ENCODE data around the gene UTP11. TPM values are rescaled to one million over a fixed set of nuclear protein-coding genes. Genes with fewer than 3 reads are reported as not detected.

Gene UTP11
- total RNA-seq, 2 experiments from 2014 or later: 40.1 to 43.8 TPM

GRCh38 chr1:38021969-38022368 lies 9.4 kb downstream of the UTP11 start:
- CTCF ChIA-PET (ENCODE audit: unreplicated experiment): no interaction called here
- no peaks in the 10 kb centered on the region; the same call in 1 of the 2 replicates for H3K79me2 ChIP-seq (ENCODE audit: insufficient read depth, low read depth, low read length)
- H3K9me2 ChIP-seq (ENCODE audit: insufficient read depth, low read length): no peaks in the 10 kb centered on the region
- H3K27ac ChIP-seq (ENCODE audit: low read depth, low read length, poor library complexity, severe bottlenecking): no peak overlapping the region
- no peaks in the 10 kb centered on the region for H3K9me3 ChIP-seq (ENCODE audit: low read length)
- intact Hi-C loops (cut with micrococcal nuclease; ENCODE audit: unreplicated experiment): no loop called here
- H3K4me3 ChIP-seq (ENCODE audit: low read depth, low read length, poor library complexity, severe bottlenecking): no peak overlapping the region
- no TSS peak for BruUV-seq (replicated peaks)
- no peak overlapping the region for H2AFZ ChIP-seq (ENCODE audit: low read length)
- no peaks in the 10 kb centered on the region for H3K4me1 ChIP-seq (ENCODE audit: insufficient read depth, low read length, poor library complexity, severe bottlenecking)
- H3K4me2 ChIP-seq (ENCODE audit: low read length): no peak overlapping the region
- H4K20me1 ChIP-seq (ENCODE audit: insufficient read depth, low read length): no peaks in the 10 kb centered on the region
- peaks cover 88% of the 10 kb centered on the region for H3K36me3 ChIP-seq (ENCODE audit: insufficient read depth, low read length)
- no peak for DNase-seq (ENCODE audit: low spot score)
- TF ChIP-seq CTCF (conservative IDR thresholded peaks at IDR 0.05; ENCODE audit: low read length) (no peak), EZH2phosphoT487 (IDR thresholded peaks at IDR 0.05; ENCODE audit: borderline replicate concordance, low read depth, low read length) (no peak)
- POLR2A ChIA-PET: no interaction called here

GRCh38 chr1:38022810-38023209 lies 10.3 kb downstream of the UTP11 start:
- TF ChIP-seq EZH2phosphoT487 (IDR thresholded peaks at IDR 0.05; ENCODE audit: borderline replicate concordance, low read depth, low read length) (no peak), CTCF (conservative IDR thresholded peaks at IDR 0.05; ENCODE audit: low read length) (no peak)
- no peaks in the 10 kb centered on the region for H3K4me1 ChIP-seq (ENCODE audit: insufficient read depth, low read length, poor library complexity, severe bottlenecking)
- H3K4me2 ChIP-seq (ENCODE audit: low read length): no peak overlapping the region
- POLR2A ChIA-PET: interaction anchor here (1.0 kb wide), 1 partner anchor 17 kb away, joined by 6 read pairs; no protein-coding TSS in a partner anchor
- H3K36me3 ChIP-seq (ENCODE audit: insufficient read depth, low read length): peaks cover 80% of the 10 kb centered on the region
- no peaks in the 10 kb centered on the region for H3K9me2 ChIP-seq (ENCODE audit: insufficient read depth, low read length)
- no peaks in the 10 kb centered on the region for H3K79me2 ChIP-seq (ENCODE audit: insufficient read depth, low read depth, low read length)
- H3K4me3 ChIP-seq (ENCODE audit: low read depth, low read length, poor library complexity, severe bottlenecking): no peak overlapping the region
- H3K27ac ChIP-seq (ENCODE audit: low read depth, low read length, poor library complexity, severe bottlenecking): no peak overlapping the region
- H4K20me1 ChIP-seq (ENCODE audit: insufficient read depth, low read length): no peaks in the 10 kb centered on the region
- DNase-seq (ENCODE audit: low spot score): no peak
- H3K9me3 ChIP-seq (ENCODE audit: low read length): no peaks in the 10 kb centered on the region
- no peak overlapping the region for H2AFZ ChIP-seq (ENCODE audit: low read length)
- intact Hi-C loops (cut with micrococcal nuclease; ENCODE audit: unreplicated experiment): no loop called here
- CTCF ChIA-PET (ENCODE audit: unreplicated experiment): interaction anchor here (0.6 to 0.7 kb wide), 2 partner anchors 9 to 21 kb away, joined by 3 read pairs; no protein-coding TSS in a partner anchor
- no TSS peak for BruUV-seq (replicated peaks)

- ChIA-PET CTCF (ENCODE audit: unreplicated experiment) (no interaction called here), POLR2A (no interaction called here)
- Histone ChIP-seq H3K36me3 (ENCODE audit: insufficient read depth, low read length) (peaks cover 57% of the 10 kb centered on the region), H3K4me3 (ENCODE audit: low read depth, low read length, poor library complexity, severe bottlenecking) (no peak overlapping the region), H4K20me1 (ENCODE audit: insufficient read depth, low read length) (no peaks in the 10 kb centered on the region), H3K4me2 (ENCODE audit: low read length) (no peak overlapping the region), H3K9me2 (ENCODE audit: insufficient read depth, low read length) (no peaks in the 10 kb centered on the region), H3K79me2 (ENCODE audit: insufficient read depth, low read depth, low read length) (no peaks in the 10 kb centered on the region), H3K27ac (ENCODE audit: low read depth, low read length, poor library complexity, severe bottlenecking) (no peak overlapping the region), H3K9me3 (ENCODE audit: low read length) (no peaks in the 10 kb centered on the region), H3K4me1 (ENCODE audit: insufficient read depth, low read length, poor library complexity, severe bottlenecking) (peaks cover 10% of the 10 kb centered on the region), H2AFZ (ENCODE audit: low read length) (no peak overlapping the region)
- no peak for TF ChIP-seq EZH2phosphoT487 (IDR thresholded peaks at IDR 0.05; ENCODE audit: borderline replicate concordance, low read depth, low read length)
- no peak for TF ChIP-seq CTCF (conservative IDR thresholded peaks at IDR 0.05; ENCODE audit: low read length)
- BruUV-seq (replicated peaks): no TSS peak
- DNase-seq (ENCODE audit: low spot score): no peak
- intact Hi-C loops (cut with micrococcal nuclease; ENCODE audit: unreplicated experiment): no loop called here
These were observed 12.7 kb downstream of the UTP11 start for GRCh38 chr1:38025233-38025632.

All from OCI-LY7 (cell line).